K562 (cell line): ENCODE data around the gene OR52E4. TPM values are rescaled to one million over a fixed set of nuclear protein-coding genes. Genes with fewer than 3 reads are reported as not detected.

Experiments
- ATAC-seq: fragments of 200-7000 bp; cut with Tn5 transposase; 3 replicates; pipeline ENCODE4 v1.9.1; 2020; ENCODE audit warnings: moderate library complexity
- BruUV-seq: library from RNA; stranded (reverse); fragments of 400-500 nt; replicated peaks from 2 replicates; lab custom pipeline; 2021; lab: Mats Ljungman, UMichigan
- CTCF ChIA-PET: fragments of 300-600 bp; formaldehyde crosslinking; extraction: SDS; loops from one replicate; lab custom pipeline; 2021; ENCODE audit warnings: low intra/inter-chr PET ratio; lab: Yijun Ruan, JAX
- POLR2A ChIA-PET: fragments of 300-600, 350-650 bp; sonication (Branson Sonifier 250); formaldehyde crosslinking; extraction: SDS; loops from one replicate; lab custom pipeline; 2021; ENCODE audit warnings: antibody characterized with exemption, inconsistent platforms; lab: Yijun Ruan, JAX
- DNase-seq, 4 experiments: peaks; one replicate each; pipeline versions ENCODE4 v3.0.0 to v3.0.0-alpha.2; 2011 to 2018; ENCODE audit warnings: low spot score in 3 of 4, mixed read lengths in 3 of 4; ENCODE audit errors: extremely low read depth in 1 of 4
- FAIRE-seq: peaks from 2 replicates; lab custom pipeline; 2011; peaks lifted over from hg19 to GRCh38; lab: Jason Lieb, UNC
- H2AFZ ChIP-seq: 2 replicates; pipeline ENCODE4 v1.6.0; 2011; ENCODE audit warnings: low read depth, low read length, control low read depth, inconsistent platforms
- H3K27ac ChIP-seq: fragments of 200-600 bp; 3 replicates; pipeline ENCODE4 v1.8.0; 2011; ENCODE audit warnings: low read depth, mild to moderate bottlenecking, control low read depth, inconsistent platforms, low read length, moderate library complexity, mixed read lengths; ENCODE audit errors: extremely low read depth
- H3K27me3 ChIP-seq, 2 experiments: fragments of 300-600 bp in 1 of 2; 2 replicates in 1 of 2; 3 replicates in 1 of 2; pipeline versions ENCODE4 v1.6.0 to v1.8.0; 2011; ENCODE audit warnings: inconsistent platforms in 2 of 2, low read length in 2 of 2, mild to moderate bottlenecking in 1 of 2, mixed read lengths in 1 of 2, moderate library complexity in 1 of 2; ENCODE audit not compliant: control insufficient read depth in 2 of 2, insufficient read depth in 2 of 2
- H3K36me3 ChIP-seq: fragments of 300-600 bp; 3 replicates; pipeline ENCODE4 v1.8.0; 2011; ENCODE audit warnings: mild to moderate bottlenecking, low read length, inconsistent platforms; ENCODE audit not compliant: control insufficient read depth, insufficient read depth
- H3K4me1 ChIP-seq, 2 experiments: fragments of 200-600 bp in 1 of 2; replicated peaks in 1 of 2; 2 replicates in 1 of 2; 3 replicates in 1 of 2; pipeline versions ENCODE4 v1.5.1 to v1.8.0; 2011; ENCODE audit warnings: inconsistent platforms in 2 of 2, low read length in 2 of 2, mild to moderate bottlenecking in 1 of 2, mixed read lengths in 1 of 2, moderate library complexity in 1 of 2; ENCODE audit not compliant: control insufficient read depth in 2 of 2, insufficient read depth in 2 of 2
- H3K4me2 ChIP-seq: 2 replicates; pipeline ENCODE4 v1.6.1; 2011; ENCODE audit warnings: low read length, control low read depth, inconsistent platforms, mixed read lengths; ENCODE audit not compliant: insufficient read depth
- H3K4me3 ChIP-seq: fragments of 200-600 bp; sonication (generic), shearing (Covaris generic); 2 replicates; pipeline ENCODE4 v1.5.1; 2016; ENCODE audit warnings: control low read depth, inconsistent platforms
- H3K79me2 ChIP-seq: fragments of 200-600 bp; 3 replicates; pipeline ENCODE4 v1.8.0; 2011; ENCODE audit warnings: low read length, inconsistent platforms; ENCODE audit not compliant: control insufficient read depth, insufficient read depth
- H3K9ac ChIP-seq, 2 experiments: 2 replicates each; pipeline versions ENCODE4 v1.6.0 to v1.6.1; 2011; ENCODE audit warnings: low read depth in 2 of 2, low read length in 2 of 2, control low read depth in 1 of 2, inconsistent platforms in 1 of 2, mild to moderate bottlenecking in 1 of 2, mixed read lengths in 1 of 2; ENCODE audit not compliant: insufficient read depth in 1 of 2
- H3K9me1 ChIP-seq: one replicate; pipeline ENCODE4 v1.6.0; 2011; ENCODE audit warnings: inconsistent platforms, mild to moderate bottlenecking, low read length, moderate library complexity; ENCODE audit not compliant: control insufficient read depth, insufficient read depth
- H3K9me3 ChIP-seq: replicated peaks from 2 replicates; pipeline ENCODE4 v1.5.1; 2011; ENCODE audit warnings: low read depth, low read length, inconsistent platforms; ENCODE audit not compliant: control insufficient read depth, insufficient read depth
- H4K20me1 ChIP-seq: replicated peaks from 2 replicates; pipeline ENCODE4 v1.6.1; 2011; ENCODE audit warnings: low read length, inconsistent platforms, mixed read lengths; ENCODE audit not compliant: control insufficient read depth, insufficient read depth
- ARID2 ChIP-seq: fragments of 450-650 bp; IDR thresholded peaks from 2 replicates; pipeline ENCODE4 v1.6.1; 2017; ENCODE audit warnings: antibody characterized with exemption, mild to moderate bottlenecking
- CC2D1A ChIP-seq: fragments of 450-650 bp; IDR thresholded peaks from 2 replicates; pipeline ENCODE4 v1.6.1; 2017; ENCODE audit warnings: mild to moderate bottlenecking
- CHCHD3 ChIP-seq: fragments of 250-450 bp; sonication (Bioruptor Pico); IDR thresholded peaks from 2 replicates; pipeline ENCODE4 v2.1.2; 2022; ENCODE audit warnings: mild to moderate bottlenecking
- ELF2 ChIP-seq: fragments of 250-450 bp; sonication (Bioruptor Pico); IDR thresholded peaks from 2 replicates; pipeline ENCODE4 v1.5.0; 2021; ENCODE audit warnings: mild to moderate bottlenecking
- MEF2A ChIP-seq: IDR thresholded peaks from 2 replicates; pipeline ENCODE4 v1.6.1; 2011; ENCODE audit warnings: low read depth, mild to moderate bottlenecking, low read length, moderate library complexity; ENCODE audit not compliant: control insufficient read depth
- SMARCC2 ChIP-seq: fragments of 450-650 bp; IDR thresholded peaks from 2 replicates; pipeline ENCODE4 v1.6.1; 2017; ENCODE audit warnings: antibody characterized with exemption, moderate library complexity, mild to moderate bottlenecking, low read depth
- SREBF2 ChIP-seq: sonication (generic); formaldehyde crosslinking; IDR thresholded peaks from 2 replicates; pipeline ENCODE4 v1.4.0; 2020; ENCODE audit warnings: mild to moderate bottlenecking, missing genetic modification reagents
- ZFPM2 ChIP-seq: fragments of 250-450 bp; sonication (Bioruptor Pico); IDR thresholded peaks from 2 replicates; pipeline ENCODE4 v1.5.1; 2022; ENCODE audit warnings: mild to moderate bottlenecking
- ZNF24 ChIP-seq: fragments of 450-650 bp; IDR thresholded peaks from 2 replicates; pipeline ENCODE4 v1.6.1; 2016
- ZNF79 ChIP-seq: fragments of 250-450 bp; sonication (Bioruptor Pico); IDR thresholded peaks from 2 replicates; pipeline ENCODE4 v1.4.0; 2020; ENCODE audit warnings: low read depth, mild to moderate bottlenecking, moderate library complexity
- WGBS: fragments of 100-300 bp; shearing (Covaris generic); methylation state at CpG from one replicate; pipeline ENCODE4 v1.1.6; 2016; ENCODE audit warnings: low coverage, mixed read lengths; ENCODE audit not compliant: insufficient coverage; ENCODE audit errors: missing lambda C conversion rate; 5-methylcytosine and 5-hydroxymethylcytosine counted together
- in situ Hi-C: fragments of 300-500 bp; cut with MboI; formaldehyde crosslinking; loops from 4 replicates; pipeline ENCODE4 v1.15.0; 2018; ENCODE audit warnings: inconsistent platforms, mixed read lengths
- intact Hi-C: fragments of 100-400 bp; cut with micrococcal nuclease; formaldehyde crosslinking; loops from 2 replicates; pipeline ENCODE4 v1.14.2; 2022
- polyA plus RNA-seq, 8 experiments: library from polyadenylated mRNA; depleted of rRNA in 4 of 8; stranded (reverse) in 5 of 8; unstranded in 3 of 8; fragments of >200 nt; fragmentation: Nextera tagmentation in 2 of 8; fragmentation: Illumina TruSeq in 1 of 8; extraction: Ambion mirVana in 2 of 8; extraction: Trizol in 1 of 8; gene quantifications; 2 replicates each; pipeline versions ENCODE4 v1.2.1 to v1.2.3, GENCODE V29; 2011 to 2014; ENCODE audit warnings: inconsistent platforms in 1 of 8, missing spikeins in 1 of 8
- total RNA-seq, 7 experiments: library from RNA; depleted of rRNA in 6 of 7; stranded (reverse); fragments of >200 nt in 6 of 7; fragmentation: Illumina TruSeq in 2 of 7; extraction: Trizol in 2 of 7; gene quantifications; 2 replicates each; pipeline versions ENCODE4 v1.2.1 to v1.2.3, GENCODE V29; 2011 to 2021; ENCODE audit warnings: low replicate concordance in 1 of 7
- TF ChIP-seq, protein P1 (sequence below), 2 experiments: fragments of 250-450 bp in 1 of 2; fragments of 450-650 bp in 1 of 2; sonication (Bioruptor Pico) in 1 of 2; IDR thresholded peaks; 2 replicates each; pipeline versions ENCODE4 v1.6.1 to v1.8.0; 2016 to 2021; ENCODE audit warnings: mild to moderate bottlenecking in 2 of 2, moderate library complexity in 2 of 2, missing compliant biosample characterization in 1 of 2, missing genetic modification characterization in 1 of 2
- TF ChIP-seq, protein P2 (sequence below): fragments of 450-650 bp; formaldehyde crosslinking; IDR thresholded peaks from 2 replicates; pipeline ENCODE4 v1.4.0; 2020; ENCODE audit warnings: mild to moderate bottlenecking, moderate library complexity

OR52E4 gene
- total and polyA plus RNA-seq, 9 of the 15 experiments (the other 6 are each of a cell fraction or from before 2014, with no cell fraction given): not detected

DNA sequence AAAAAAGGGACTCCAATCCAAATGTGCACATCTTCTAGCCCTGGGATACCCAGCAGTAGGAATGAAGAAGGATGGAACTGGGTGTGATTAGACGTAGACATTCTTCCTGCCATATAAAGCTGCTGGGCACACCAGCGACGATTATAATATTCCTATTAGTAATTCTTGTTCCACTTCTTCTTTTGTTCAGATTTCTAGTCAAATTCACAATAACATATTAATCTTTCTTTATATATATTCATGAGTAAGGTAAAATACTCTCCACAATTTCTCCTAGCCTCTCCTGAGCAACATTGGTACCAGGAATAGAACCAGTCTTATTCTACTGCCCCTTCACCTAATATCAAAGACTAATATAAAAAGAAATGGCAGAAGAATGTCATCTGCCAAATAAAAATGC, 22.8 kb upstream of the OR52E4 start, which contains the start of gene OR52E8:
Gene OR52E8 (minus strand): TSS at position 101 of the 400 bp plus-strand sequence. CDS start 0 bp downstream, at position 101.
- Histone ChIP-seq H3K79me2 (no peaks in the 10 kb centered on the region), H3K9me1 (no peaks in the 10 kb centered on the region), H3K4me1 (no peaks in the 10 kb centered on the region), H3K36me3 (no peaks in the 10 kb centered on the region), H3K27ac (no peak within 1 kb of the TSS), H2AFZ (no peak within 1 kb of the TSS), H3K4me3 (no peak within 1 kb of the TSS), H3K9ac (no peak within 1 kb of the TSS), H3K27me3 (no peaks in the 10 kb centered on the region), H4K20me1 (no peaks in the 10 kb centered on the region), H3K4me2 (no peak within 1 kb of the TSS), H3K9me3 (no peaks in the 10 kb centered on the region)
- TF ChIP-seq ZNF24: no peak
- no peak for TF ChIP-seq ZFPM2 (CRISPR knock-in tag)
- TF ChIP-seq, protein P1, sequence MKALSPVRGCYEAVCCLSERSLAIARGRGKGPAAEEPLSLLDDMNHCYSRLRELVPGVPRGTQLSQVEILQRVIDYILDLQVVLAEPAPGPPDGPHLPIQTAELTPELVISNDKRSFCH (CRISPR knock-in tag; IDR thresholded peaks at IDR 0.05): no peak
- TF ChIP-seq, protein P1 (tag; IDR thresholded peaks at IDR 0.05): no peak
- no peak for TF ChIP-seq ELF2
- TF ChIP-seq, protein P2, sequence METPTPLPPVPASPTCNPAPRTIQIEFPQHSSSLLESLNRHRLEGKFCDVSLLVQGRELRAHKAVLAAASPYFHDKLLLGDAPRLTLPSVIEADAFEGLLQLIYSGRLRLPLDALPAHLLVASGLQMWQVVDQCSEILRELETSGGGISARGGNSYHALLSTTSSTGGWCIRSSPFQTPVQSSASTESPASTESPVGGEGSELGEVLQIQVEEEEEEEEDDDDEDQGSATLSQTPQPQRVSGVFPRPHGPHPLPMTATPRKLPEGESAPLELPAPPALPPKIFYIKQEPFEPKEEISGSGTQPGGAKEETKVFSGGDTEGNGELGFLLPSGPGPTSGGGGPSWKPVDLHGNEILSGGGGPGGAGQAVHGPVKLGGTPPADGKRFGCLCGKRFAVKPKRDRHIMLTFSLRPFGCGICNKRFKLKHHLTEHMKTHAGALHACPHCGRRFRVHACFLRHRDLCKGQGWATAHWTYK (CRISPR knock-in tag): no peak
- TF ChIP-seq SREBF2: no peak
- no peak for TF ChIP-seq ZNF79 (CRISPR knock-in tag)
- TF ChIP-seq CC2D1A: no peak
- TF ChIP-seq CHCHD3 (CRISPR knock-in tag): no peak
- TF ChIP-seq ARID2: no peak
- TF ChIP-seq MEF2A: no peak
- no peak for TF ChIP-seq SMARCC2
- no TSS peak for BruUV-seq
- POLR2A ChIA-PET: no interaction called here
- in situ Hi-C loops: no loop called here
- intact Hi-C loops: no loop called here
- CTCF ChIA-PET: no interaction called here
- 9% methylated on average over 3 of the region's 3 CpGs for WGBS
- FAIRE-seq: no peak
- ATAC-seq: no peak
- DNase-seq: no peak
